Stimulated activated CD8-positive, alpha-beta memory T cell treated with anti-CD3 and anti-CD28 coated beads, Interleukin-2, amount 100 ng/mL, for 1 hour (primary cell): ENCODE data around the gene CNPY4.

ENCODE experiments used
- DNase-seq, 2 donors: peaks; one replicate each; pipeline ENCODE4 v3.0.0-alpha.2; 2020; ENCODE audit warnings: low read depth in 2 of 2

Gene CNPY4, protein sequence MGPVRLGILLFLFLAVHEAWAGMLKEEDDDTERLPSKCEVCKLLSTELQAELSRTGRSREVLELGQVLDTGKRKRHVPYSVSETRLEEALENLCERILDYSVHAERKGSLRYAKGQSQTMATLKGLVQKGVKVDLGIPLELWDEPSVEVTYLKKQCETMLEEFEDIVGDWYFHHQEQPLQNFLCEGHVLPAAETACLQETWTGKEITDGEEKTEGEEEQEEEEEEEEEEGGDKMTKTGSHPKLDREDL

GRCh38 chr7:100119072-100119969, at the start of gene CNPY4, which contains the start of gene TAF6:
Gene CNPY4 (plus strand): TSS chr7:100119634. CDS start chr7:100119745, 111 bp downstream.
Gene TAF6 (minus strand): TSS chr7:100119358. CDS start chr7:100114209, 5,149 bp downstream.
- DNase-seq: peak; percentile 87 to 92

DNA sequence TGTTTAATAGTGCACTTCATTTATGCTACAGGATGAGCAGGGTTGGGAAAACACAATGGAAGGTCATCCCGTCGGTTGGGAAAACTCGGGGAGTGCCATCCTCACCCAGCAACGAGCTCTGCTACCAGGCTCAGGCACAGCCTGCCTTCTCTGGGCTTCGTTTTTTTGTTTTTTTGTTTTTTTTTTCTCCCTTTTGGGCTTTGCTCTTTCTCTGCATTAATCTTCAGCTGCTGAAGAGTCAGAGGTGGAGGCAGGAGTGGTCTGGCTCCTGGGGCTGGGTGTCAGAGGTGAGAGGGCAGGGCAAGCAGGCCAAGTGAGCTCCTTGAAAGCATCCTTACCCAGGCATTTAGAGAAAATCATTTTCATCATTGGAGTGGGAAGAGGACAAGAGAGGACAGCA, 49.4 kb upstream of the CNPY4 start:
- no peak for DNase-seq

- no peak for DNase-seq
These were observed 48.3 kb upstream of the CNPY4 start for GRCh38 chr7:100071018-100071723.

GRCh38 chr7:100072462-100072861, 47.0 kb upstream of the CNPY4 start:
- DNase-seq: no peak

DNA sequence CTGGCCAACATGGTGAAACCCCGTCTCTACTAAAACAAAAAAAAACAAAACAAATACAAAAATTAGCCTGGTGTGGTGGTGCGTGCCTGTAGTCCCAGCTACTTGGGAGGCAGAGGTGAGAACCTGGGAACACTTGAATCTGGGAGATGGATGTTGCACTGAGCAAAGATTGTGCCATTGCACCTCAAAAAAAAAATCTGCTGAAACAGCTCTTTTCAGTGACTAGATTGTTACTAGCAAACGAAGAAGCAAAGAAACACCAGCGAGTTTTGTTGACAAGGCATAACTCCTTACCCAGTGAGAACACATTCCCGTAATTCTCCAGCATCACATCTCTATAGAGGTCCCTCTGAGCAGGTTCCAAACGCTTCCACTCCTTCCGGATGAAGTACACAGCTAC, 44.6 kb upstream of the CNPY4 start:
- DNase-seq: no peak

- no peak for DNase-seq
These were observed 44.0 kb upstream of the CNPY4 start for GRCh38 chr7:100075418-100075817.

GRCh38 chr7:100077205-100077604, 42.2 kb upstream of the CNPY4 start:
- DNase-seq: no peak

GRCh38 chr7:100079024-100079560, 40.3 kb upstream of the CNPY4 start:
- no peak for DNase-seq

DNA sequence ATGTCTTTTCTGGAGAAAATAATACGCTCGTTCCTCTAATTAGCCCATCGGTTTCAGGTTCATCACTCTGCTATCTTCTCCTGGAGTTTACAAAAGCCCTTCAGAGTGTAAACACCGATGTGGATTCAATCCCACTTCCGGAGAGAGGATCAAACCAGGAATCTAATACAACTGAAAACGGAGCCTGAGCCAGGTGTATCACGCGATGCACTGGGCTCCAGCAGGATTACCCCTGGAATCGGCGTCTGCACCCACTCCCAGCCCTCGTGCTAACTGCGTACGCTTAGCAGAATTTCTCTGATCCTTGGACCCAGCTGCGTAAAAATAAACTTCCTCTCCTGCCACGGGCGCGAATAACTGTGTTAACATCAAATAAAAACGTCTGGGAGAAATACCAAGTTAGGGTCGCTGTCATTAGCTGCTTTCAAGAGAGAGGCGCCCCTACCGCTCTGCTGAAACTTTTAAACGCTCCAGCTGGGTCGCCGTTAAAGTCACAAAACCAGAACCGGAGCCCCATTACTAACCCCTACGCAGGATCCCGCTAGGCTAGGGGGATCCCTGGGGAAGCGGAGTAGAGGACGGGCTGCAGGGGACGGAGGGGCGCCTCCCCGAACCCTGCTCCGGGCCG, 38.4 kb upstream of the CNPY4 start:
- no peak for DNase-seq

- peak; percentile 93 to 95 for DNase-seq
These were observed 37.8 kb upstream of the CNPY4 start, which contains the start of gene ZNF3 for GRCh38 chr7:100081535-100082102. Gene ZNF3 (minus strand): TSS chr7:100081723. CDS start chr7:100077357, 4,366 bp downstream.

DNA sequence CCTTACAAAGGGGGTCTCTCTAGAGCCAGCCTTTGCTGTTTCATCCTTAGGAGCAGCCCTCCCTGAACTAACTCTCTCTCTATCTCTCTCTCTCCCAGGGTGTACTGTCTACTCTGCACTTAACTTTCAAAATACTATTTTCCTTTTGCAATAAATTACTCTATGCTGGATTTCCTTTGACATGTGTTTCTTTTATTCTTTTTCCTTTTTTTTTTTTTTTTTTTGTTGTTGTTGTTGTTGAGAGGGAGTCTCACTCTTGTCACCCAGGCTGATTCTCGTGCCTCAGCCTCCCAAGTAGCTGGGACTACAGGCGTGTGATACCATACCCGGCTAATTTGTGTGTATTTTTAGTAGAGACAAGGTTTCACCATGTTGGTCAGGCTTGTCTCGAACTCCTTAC, 36.5 kb upstream of the CNPY4 start:
- DNase-seq: no peak

GRCh38 chr7:100085515-100085914, 33.9 kb upstream of the CNPY4 start:
- DNase-seq: no peak

GRCh38 chr7:100087055-100087750, 32.2 kb upstream of the CNPY4 start:
- DNase-seq: no peak

GRCh38 chr7:100088095-100088620, 31.3 kb upstream of the CNPY4 start:
- DNase-seq: no peak

DNA sequence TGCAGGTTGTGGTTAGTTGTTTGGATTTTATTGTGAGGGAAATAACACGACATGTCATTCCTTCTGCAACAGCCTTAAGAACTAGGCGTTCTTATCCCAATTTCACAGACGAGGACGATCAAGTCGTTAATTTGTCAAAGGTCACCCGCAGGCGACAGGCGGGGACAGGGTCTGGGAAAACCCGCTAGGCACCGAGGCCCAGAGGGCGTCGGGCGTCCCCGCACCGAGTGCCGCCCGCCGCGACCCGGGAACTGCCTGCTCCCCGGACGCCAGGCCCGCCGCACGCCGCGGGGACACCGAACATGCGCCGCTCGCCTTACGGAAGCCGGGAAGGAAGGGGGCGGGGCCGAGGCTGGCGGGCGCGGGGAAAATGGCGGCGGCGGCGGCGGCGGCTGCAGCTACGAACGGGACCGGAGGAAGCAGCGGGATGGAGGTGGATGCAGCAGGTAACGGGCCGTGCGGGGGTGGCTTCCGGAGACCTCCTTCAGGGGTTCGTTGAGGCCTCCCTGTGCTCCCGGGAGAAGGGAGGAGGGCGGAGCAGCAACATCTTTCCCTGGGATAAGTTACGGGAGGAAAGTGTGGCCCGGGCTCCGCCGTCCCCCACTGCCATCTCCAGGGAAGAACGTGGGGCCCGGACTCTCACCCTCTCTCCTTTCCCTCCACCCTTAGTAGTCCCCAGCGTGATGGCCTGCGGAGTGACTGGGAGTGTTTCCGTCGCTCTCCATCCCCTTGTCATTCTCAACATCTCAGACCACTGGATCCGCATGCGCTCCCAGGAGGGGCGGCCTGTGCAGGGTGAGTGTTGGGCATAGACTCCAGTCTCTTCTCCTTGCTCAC, 30.6 kb upstream of the CNPY4 start, which contains the start of gene COPS6:
TSS of gene COPS6 (plus strand) at position 349 of the 837 bp plus-strand sequence. CDS start at position 371, 22 bp downstream.
- DNase-seq: peak; percentile 71 to 74

GRCh38 chr7:100089458-100090196, 29.8 kb upstream of the CNPY4 start:
- DNase-seq: no peak

DNA sequence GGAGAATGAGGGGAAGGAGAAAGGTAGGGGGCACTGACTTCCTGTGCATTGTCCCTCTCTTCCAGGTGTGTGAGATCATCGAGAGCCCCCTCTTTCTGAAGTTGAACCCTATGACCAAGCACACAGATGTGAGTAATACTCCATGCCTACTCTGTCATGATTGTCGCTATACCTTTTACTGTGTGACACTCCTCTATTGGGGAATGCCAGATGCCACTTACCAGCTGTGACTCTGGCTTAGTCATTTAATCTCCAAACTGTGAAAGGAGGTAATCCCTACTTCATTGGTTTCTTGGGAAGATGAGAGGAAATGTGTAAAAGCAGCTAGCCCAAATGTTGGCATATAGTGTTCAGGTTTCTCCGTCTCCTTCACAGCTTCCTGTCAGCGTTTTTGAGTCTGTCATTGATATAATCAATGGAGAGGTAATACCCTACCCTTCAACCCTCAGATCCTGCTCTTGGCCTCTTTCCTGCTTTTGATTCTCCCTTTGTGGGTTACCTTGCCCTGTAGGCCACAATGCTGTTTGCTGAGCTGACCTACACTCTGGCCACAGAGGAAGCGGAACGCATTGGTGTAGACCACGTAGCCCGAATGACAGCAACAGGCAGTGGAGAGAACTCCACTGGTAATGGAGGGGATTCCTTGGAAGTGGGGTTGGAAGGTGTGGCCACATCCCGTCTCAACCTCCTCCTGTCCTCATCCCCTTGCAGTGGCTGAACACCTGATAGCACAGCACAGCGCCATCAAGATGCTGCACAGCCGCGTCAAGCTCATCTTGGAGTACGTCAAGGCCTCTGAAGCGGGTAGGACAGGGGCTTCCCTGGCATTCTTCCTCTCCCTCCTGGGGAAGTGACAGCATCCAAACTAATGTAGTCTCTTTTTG, 28.7 kb upstream of the CNPY4 start:
- no peak for DNase-seq
